SK-N-SH (cell line): ENCODE data around the gene AUH. TPM values are rescaled to one million over a fixed set of nuclear protein-coding genes. Genes with fewer than 3 reads are reported as not detected.

Experiments
- CTCF ChIA-PET: fragments of 300-600, 350-600 bp; formaldehyde crosslinking; extraction: SDS; loops from one replicate; lab custom pipeline; 2021; lab: Yijun Ruan, JAX
- POLR2A ChIA-PET: fragments of 350-600 bp; sonication (Branson Sonifier 250); formaldehyde crosslinking; extraction: SDS; loops from one replicate; lab custom pipeline; 2020; ENCODE audit warnings: antibody characterized with exemption, inconsistent platforms; lab: Yijun Ruan, JAX
- DNase-seq: peaks from one replicate; pipeline ENCODE4 v3.0.0; 2012
- H2AFZ ChIP-seq: fragments of 200-600 bp; sonication (generic); 2 replicates; pipeline ENCODE4 v1.8.1; 2016; ENCODE audit warnings: antibody characterized with exemption, mild to moderate bottlenecking, low read depth
- H3F3A ChIP-seq: fragments of 200-600 bp; sonication (generic); replicated peaks from 2 replicates; pipeline ENCODE3; 2016; ENCODE audit warnings: antibody characterized with exemption, mild to moderate bottlenecking; ENCODE audit not compliant: insufficient read depth
- H3K27ac ChIP-seq, 2 experiments: fragments of 200-500 bp in 1 of 2; fragments of 200-600 bp in 1 of 2; sonication (Bioruptor generic) in 1 of 2; sonication (generic), shearing (Covaris generic) in 1 of 2; 2 replicates each; pipeline versions ENCODE4 v1.5.1 to v1.6.1; 2014 to 2016; ENCODE audit warnings: low read depth in 2 of 2, inconsistent platforms in 1 of 2, low read length in 1 of 2, mild to moderate bottlenecking in 1 of 2, mixed read lengths in 1 of 2
- H3K27me3 ChIP-seq: fragments of 200-600 bp; sonication (generic), shearing (Covaris generic); 2 replicates; pipeline ENCODE4 v1.6.1; 2016; ENCODE audit warnings: mixed run types; ENCODE audit not compliant: insufficient read depth
- H3K36me3 ChIP-seq, 2 experiments: fragments of 200-500 bp in 1 of 2; fragments of 200-600 bp in 1 of 2; sonication (Bioruptor generic) in 1 of 2; sonication (generic) in 1 of 2; replicated peaks in 1 of 2; 2 replicates each; pipeline versions ENCODE3 to v1.5.1; 2014 to 2016; ENCODE audit warnings: low read length in 1 of 2, mild to moderate bottlenecking in 1 of 2; ENCODE audit not compliant: insufficient read depth in 2 of 2, control insufficient read depth in 1 of 2
- H3K4me1 ChIP-seq, 2 experiments: fragments of 200-500 bp in 1 of 2; fragments of 200-600 bp in 1 of 2; sonication (Bioruptor generic) in 1 of 2; sonication (generic), shearing (Covaris generic) in 1 of 2; 2 replicates each; pipeline versions ENCODE4 v1.5.1 to v1.6.1; 2014 to 2016; ENCODE audit warnings: low read depth in 1 of 2, low read length in 1 of 2, mixed run types in 1 of 2; ENCODE audit not compliant: insufficient read depth in 2 of 2, control insufficient read depth in 1 of 2
- H3K4me2 ChIP-seq: fragments of 200-600 bp; sonication (generic), shearing (Covaris generic); 2 replicates; pipeline ENCODE4 v1.6.1; 2017; ENCODE audit warnings: mixed run types
- H3K4me3 ChIP-seq, 2 experiments: fragments of 200-500 bp in 1 of 2; fragments of 200-600 bp in 1 of 2; sonication (Bioruptor generic) in 1 of 2; sonication (generic), shearing (Covaris generic) in 1 of 2; 2 replicates each; pipeline versions ENCODE4 v1.5.1 to v1.8.1; 2014 to 2016; ENCODE audit warnings: low read depth in 2 of 2, inconsistent platforms in 1 of 2, low read length in 1 of 2, mild to moderate bottlenecking in 1 of 2, mixed read lengths in 1 of 2, moderate library complexity in 1 of 2
- H3K79me2 ChIP-seq: fragments of 200-600 bp; sonication (generic); 2 replicates; pipeline ENCODE4 v1.8.1; 2017; ENCODE audit warnings: mild to moderate bottlenecking; ENCODE audit not compliant: insufficient read depth
- H3K9ac ChIP-seq: fragments of 200-600 bp; sonication (generic); 2 replicates; pipeline ENCODE4 v1.6.1; 2017; ENCODE audit warnings: mixed run types
- H3K9me2 ChIP-seq: fragments of 200-600 bp; sonication (generic); 2 replicates; pipeline ENCODE4 v1.6.1; 2017; ENCODE audit warnings: mixed run types
- H3K9me3 ChIP-seq: fragments of 200-600 bp; sonication (generic); 2 replicates; pipeline ENCODE4 v1.6.1; 2017; ENCODE audit warnings: mixed run types, mild to moderate bottlenecking, moderate library complexity
- H4K20me1 ChIP-seq: fragments of 200-600 bp; sonication (generic); 2 replicates; pipeline ENCODE4 v1.6.1; 2017; ENCODE audit warnings: mild to moderate bottlenecking, mixed run types; ENCODE audit not compliant: insufficient read depth
- CHD2 ChIP-seq: fragments of 150-350 bp; IDR thresholded peaks from 2 replicates; pipeline ENCODE4 v1.6.1; 2018; ENCODE audit warnings: low read length; ENCODE audit not compliant: partially characterized antibody
- ELF1 ChIP-seq: IDR thresholded peaks from 2 replicates; pipeline ENCODE4 v1.4.0; 2012
- EP300 ChIP-seq, 2 experiments: IDR thresholded peaks; 2 replicates each; pipeline versions ENCODE4 v1.4.0 to v1.6.1; 2012; ENCODE audit warnings: borderline replicate concordance in 1 of 2, low read depth in 1 of 2, low read length in 1 of 2
- EZH2phosphoT487 ChIP-seq: fragments of 200-600 bp; sonication (generic); IDR thresholded peaks from 2 replicates; pipeline ENCODE4 v1.6.1; 2017; ENCODE audit warnings: low read depth, mixed run types, mild to moderate bottlenecking, antibody characterized with exemption, moderate library complexity, borderline replicate concordance
- FOXM1 ChIP-seq: IDR thresholded peaks from 2 replicates; pipeline ENCODE4 v1.4.0; 2012; ENCODE audit warnings: low read depth, mild to moderate bottlenecking
- GABPA ChIP-seq: IDR thresholded peaks from 2 replicates; pipeline ENCODE4 v1.4.0; 2012; ENCODE audit warnings: low read depth, mild to moderate bottlenecking
- GATA2 ChIP-seq: sonication (generic); formaldehyde crosslinking; IDR thresholded peaks from 2 replicates; pipeline ENCODE4 v1.5.0; 2020; ENCODE audit warnings: mild to moderate bottlenecking, missing genetic modification reagents
- MEF2A ChIP-seq: IDR thresholded peaks from 2 replicates; pipeline ENCODE4 v1.4.0; 2012; ENCODE audit warnings: low read depth, borderline replicate concordance
- NFIC ChIP-seq: IDR thresholded peaks from 2 replicates; pipeline ENCODE4 v1.4.0; 2012; ENCODE audit warnings: borderline replicate concordance
- PBX3 ChIP-seq: IDR thresholded peaks from 2 replicates; pipeline ENCODE4; 2012
- POLR2AphosphoS5 ChIP-seq: IDR thresholded peaks from 2 replicates; pipeline ENCODE4 v1.6.1; 2012; ENCODE audit warnings: low read depth, low read length
- RCOR1 ChIP-seq: fragments of 150-350 bp; IDR thresholded peaks from 2 replicates; pipeline ENCODE4 v1.6.1; 2017; ENCODE audit warnings: antibody characterized with exemption, low read length
- TAF1 ChIP-seq: IDR thresholded peaks from 2 replicates; pipeline ENCODE4 v1.6.1; 2012; ENCODE audit warnings: low read depth, mild to moderate bottlenecking, low read length, moderate library complexity, borderline replicate concordance
- TEAD4 ChIP-seq: IDR thresholded peaks from 2 replicates; pipeline ENCODE4 v1.4.0; 2012; ENCODE audit warnings: mild to moderate bottlenecking, borderline replicate concordance; ENCODE audit not compliant: insufficient read depth
- WGBS: methylation state at CpG from one replicate; pipeline ENCODE4 v1.1.6; 2017; ENCODE audit warnings: low lambda C conversion rate; 5-methylcytosine and 5-hydroxymethylcytosine counted together
- polyA plus RNA-seq, 3 experiments: library from polyadenylated mRNA; depleted of rRNA; stranded (reverse); fragments of >200 nt; gene quantifications; 2 replicates each; pipeline ENCODE4 v1.2.3, GENCODE V29; 2012
- TF ChIP-seq, protein P1 (sequence below): fragments of 200-600 bp; sonication (generic); IDR thresholded peaks from 2 replicates; pipeline ENCODE4 v1.6.1; 2017; ENCODE audit warnings: antibody characterized with exemption, mild to moderate bottlenecking, moderate library complexity
- TF ChIP-seq, protein P2 (sequence below): IDR thresholded peaks from 2 replicates; pipeline ENCODE4 v1.4.0; 2012; ENCODE audit warnings: low read depth, borderline replicate concordance
- TF ChIP-seq, protein P3 (sequence below): IDR thresholded peaks from 2 replicates; pipeline ENCODE4 v1.6.1; 2012; ENCODE audit warnings: mild to moderate bottlenecking, low read depth, low read length, moderate library complexity
- TF ChIP-seq, protein P4 (sequence below): IDR thresholded peaks from 2 replicates; pipeline ENCODE4 v1.4.0; 2012; ENCODE audit warnings: low read depth

The AUH gene
- polyA plus RNA-seq, 1 of the 3 experiments (the other 2 are of a cell fraction): 7.6 TPM

- 94% methylated on average over 3 of the region's 3 CpGs for WGBS
- POLR2A ChIA-PET: no interaction called here
Measured at GRCh38 chr9:91258451-91258850, 103.3 kb downstream of the AUH start.

DNA sequence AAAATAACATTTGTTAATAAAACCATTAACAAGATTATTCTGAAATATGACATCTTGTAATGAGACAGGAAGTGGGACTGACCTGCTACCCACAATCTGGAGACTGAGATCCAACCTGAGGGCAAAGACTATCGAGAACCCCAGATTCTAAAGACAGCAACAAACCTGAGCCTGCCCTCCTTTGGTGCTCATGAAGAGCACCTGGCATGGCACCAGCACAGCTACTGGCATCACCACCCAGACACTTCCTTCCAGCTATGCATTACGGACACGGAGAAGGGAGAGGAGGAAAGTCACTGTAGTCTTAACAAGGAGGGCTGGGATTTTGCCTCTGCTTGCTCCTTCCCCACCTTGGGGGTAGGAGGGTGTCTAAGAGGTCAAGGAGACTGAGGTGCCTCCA, 105.5 kb downstream of the AUH start:
- WGBS: 64% methylated on average over 1 of the region's 3 CpGs
- DNase-seq: no peak
- Histone ChIP-seq H3F3A (peaks cover 6% of the 10 kb centered on the region), H3K36me3 (no peaks in the 10 kb centered on the region), H3K4me1 (peaks cover 0 to 8% of the 10 kb centered on the region in 2 experiments; a peak in 2 of 4 replicates), H3K9ac (no peak overlapping the region), H4K20me1 (no peaks in the 10 kb centered on the region), H3K27me3 (no peaks in the 10 kb centered on the region), H3K79me2 (no peaks in the 10 kb centered on the region), H2AFZ (no peak overlapping the region), H3K9me2 (no peaks in the 10 kb centered on the region), H3K4me2 (no peak overlapping the region), H3K4me3 (no peak overlapping the region), H3K9me3 (no peaks in the 10 kb centered on the region), H3K27ac (no peak overlapping the region)
- ChIA-PET POLR2A (no interaction called here), CTCF (interaction anchor here (0.7 to 0.9 kb wide), 2 partner anchors 11 to 12 kb away, joined by 3 read pairs; no protein-coding TSS in a partner anchor)
- TF ChIP-seq EZH2phosphoT487: no peak
- TF ChIP-seq RCOR1: no peak
- TF ChIP-seq, protein P1, sequence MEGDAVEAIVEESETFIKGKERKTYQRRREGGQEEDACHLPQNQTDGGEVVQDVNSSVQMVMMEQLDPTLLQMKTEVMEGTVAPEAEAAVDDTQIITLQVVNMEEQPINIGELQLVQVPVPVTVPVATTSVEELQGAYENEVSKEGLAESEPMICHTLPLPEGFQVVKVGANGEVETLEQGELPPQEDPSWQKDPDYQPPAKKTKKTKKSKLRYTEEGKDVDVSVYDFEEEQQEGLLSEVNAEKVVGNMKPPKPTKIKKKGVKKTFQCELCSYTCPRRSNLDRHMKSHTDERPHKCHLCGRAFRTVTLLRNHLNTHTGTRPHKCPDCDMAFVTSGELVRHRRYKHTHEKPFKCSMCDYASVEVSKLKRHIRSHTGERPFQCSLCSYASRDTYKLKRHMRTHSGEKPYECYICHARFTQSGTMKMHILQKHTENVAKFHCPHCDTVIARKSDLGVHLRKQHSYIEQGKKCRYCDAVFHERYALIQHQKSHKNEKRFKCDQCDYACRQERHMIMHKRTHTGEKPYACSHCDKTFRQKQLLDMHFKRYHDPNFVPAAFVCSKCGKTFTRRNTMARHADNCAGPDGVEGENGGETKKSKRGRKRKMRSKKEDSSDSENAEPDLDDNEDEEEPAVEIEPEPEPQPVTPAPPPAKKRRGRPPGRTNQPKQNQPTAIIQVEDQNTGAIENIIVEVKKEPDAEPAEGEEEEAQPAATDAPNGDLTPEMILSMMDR: no peak
- TF ChIP-seq TAF1: no peak
- no peak for TF ChIP-seq NFIC
- TF ChIP-seq GABPA: no peak
- no peak for TF ChIP-seq CHD2
- no peak for TF ChIP-seq GATA2 (CRISPR knock-in tag)
- TF ChIP-seq FOXM1: no peak
- TF ChIP-seq, protein P2, sequence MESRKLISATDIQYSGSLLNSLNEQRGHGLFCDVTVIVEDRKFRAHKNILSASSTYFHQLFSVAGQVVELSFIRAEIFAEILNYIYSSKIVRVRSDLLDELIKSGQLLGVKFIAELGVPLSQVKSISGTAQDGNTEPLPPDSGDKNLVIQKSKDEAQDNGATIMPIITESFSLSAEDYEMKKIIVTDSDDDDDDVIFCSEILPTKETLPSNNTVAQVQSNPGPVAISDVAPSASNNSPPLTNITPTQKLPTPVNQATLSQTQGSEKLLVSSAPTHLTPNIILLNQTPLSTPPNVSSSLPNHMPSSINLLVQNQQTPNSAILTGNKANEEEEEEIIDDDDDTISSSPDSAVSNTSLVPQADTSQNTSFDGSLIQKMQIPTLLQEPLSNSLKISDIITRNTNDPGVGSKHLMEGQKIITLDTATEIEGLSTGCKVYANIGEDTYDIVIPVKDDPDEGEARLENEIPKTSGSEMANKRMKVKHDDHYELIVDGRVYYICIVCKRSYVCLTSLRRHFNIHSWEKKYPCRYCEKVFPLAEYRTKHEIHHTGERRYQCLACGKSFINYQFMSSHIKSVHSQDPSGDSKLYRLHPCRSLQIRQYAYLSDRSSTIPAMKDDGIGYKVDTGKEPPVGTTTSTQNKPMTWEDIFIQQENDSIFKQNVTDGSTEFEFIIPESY: no peak
- TF ChIP-seq ELF1: no peak

More at GRCh38 chr9:91258451-91258850, 103.3 kb downstream of the AUH start:
- Histone ChIP-seq H3K27ac (no peak overlapping the region), H3K27me3 (no peaks in the 10 kb centered on the region), H3K4me1 (peaks cover 0 to 8% of the 10 kb centered on the region in 2 experiments; a peak in 2 of 4 replicates), H3K4me2 (no peak overlapping the region), H3K4me3 (no peak overlapping the region), H3K36me3 (no peaks in the 10 kb centered on the region), H2AFZ (no peak overlapping the region), H3K9me3 (no peaks in the 10 kb centered on the region), H4K20me1 (no peaks in the 10 kb centered on the region), H3K9ac (no peak overlapping the region), H3F3A (peaks cover 6% of the 10 kb centered on the region), H3K9me2 (no peaks in the 10 kb centered on the region), H3K79me2 (no peaks in the 10 kb centered on the region)
- CTCF ChIA-PET: no interaction called here
- no peak for DNase-seq
- TF ChIP-seq TEAD4 (no peak), EP300 (IDR thresholded peaks at IDR 0.05; ENCODE audit: borderline replicate concordance in 1 of 2, low read depth in 1 of 2, low read length in 1 of 2) (no peak), MEF2A (no peak), POLR2AphosphoS5 (no peak), PBX3 (no peak)
- TF ChIP-seq, protein P3, sequence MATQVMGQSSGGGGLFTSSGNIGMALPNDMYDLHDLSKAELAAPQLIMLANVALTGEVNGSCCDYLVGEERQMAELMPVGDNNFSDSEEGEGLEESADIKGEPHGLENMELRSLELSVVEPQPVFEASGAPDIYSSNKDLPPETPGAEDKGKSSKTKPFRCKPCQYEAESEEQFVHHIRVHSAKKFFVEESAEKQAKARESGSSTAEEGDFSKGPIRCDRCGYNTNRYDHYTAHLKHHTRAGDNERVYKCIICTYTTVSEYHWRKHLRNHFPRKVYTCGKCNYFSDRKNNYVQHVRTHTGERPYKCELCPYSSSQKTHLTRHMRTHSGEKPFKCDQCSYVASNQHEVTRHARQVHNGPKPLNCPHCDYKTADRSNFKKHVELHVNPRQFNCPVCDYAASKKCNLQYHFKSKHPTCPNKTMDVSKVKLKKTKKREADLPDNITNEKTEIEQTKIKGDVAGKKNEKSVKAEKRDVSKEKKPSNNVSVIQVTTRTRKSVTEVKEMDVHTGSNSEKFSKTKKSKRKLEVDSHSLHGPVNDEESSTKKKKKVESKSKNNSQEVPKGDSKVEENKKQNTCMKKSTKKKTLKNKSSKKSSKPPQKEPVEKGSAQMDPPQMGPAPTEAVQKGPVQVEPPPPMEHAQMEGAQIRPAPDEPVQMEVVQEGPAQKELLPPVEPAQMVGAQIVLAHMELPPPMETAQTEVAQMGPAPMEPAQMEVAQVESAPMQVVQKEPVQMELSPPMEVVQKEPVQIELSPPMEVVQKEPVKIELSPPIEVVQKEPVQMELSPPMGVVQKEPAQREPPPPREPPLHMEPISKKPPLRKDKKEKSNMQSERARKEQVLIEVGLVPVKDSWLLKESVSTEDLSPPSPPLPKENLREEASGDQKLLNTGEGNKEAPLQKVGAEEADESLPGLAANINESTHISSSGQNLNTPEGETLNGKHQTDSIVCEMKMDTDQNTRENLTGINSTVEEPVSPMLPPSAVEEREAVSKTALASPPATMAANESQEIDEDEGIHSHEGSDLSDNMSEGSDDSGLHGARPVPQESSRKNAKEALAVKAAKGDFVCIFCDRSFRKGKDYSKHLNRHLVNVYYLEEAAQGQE: no peak
- TF ChIP-seq, protein P4, sequence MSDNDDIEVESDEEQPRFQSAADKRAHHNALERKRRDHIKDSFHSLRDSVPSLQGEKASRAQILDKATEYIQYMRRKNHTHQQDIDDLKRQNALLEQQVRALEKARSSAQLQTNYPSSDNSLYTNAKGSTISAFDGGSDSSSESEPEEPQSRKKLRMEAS: no peak
